HG02973 (cell line): ENCODE results near the gene PLK2.

ENCODE experiments used
- ATAC-seq: cut with Tn5 transposase; IDR thresholded peaks from one replicate; pipeline ENCODE4 v1.9.1; 2021; ENCODE audit warnings: moderate library complexity; ENCODE audit not compliant: unreplicated experiment

The PLK2 gene

GRCh38 chr5:58451732-58452565, 7.9 kb downstream of the PLK2 start:
- no peak for ATAC-seq

- no peak for ATAC-seq
Observed at GRCh38 chr5:58450811-58451629, 8.9 kb downstream of the PLK2 start.

GRCh38 chr5:58450018-58450417, 9.9 kb downstream of the PLK2 start:
- no peak for ATAC-seq

- no peak for ATAC-seq
Observed at GRCh38 chr5:58447226-58447625, 12.7 kb downstream of the PLK2 start.

- no peak for ATAC-seq
Observed at GRCh38 chr5:58446024-58446423, 13.9 kb downstream of the PLK2 start.

- ATAC-seq, result no peak
Observed at GRCh38 chr5:58444805-58445204, 15.1 kb downstream of the PLK2 start.

- no peak for ATAC-seq
Observed at GRCh38 chr5:58440901-58441460, 18.9 kb downstream of the PLK2 start.

- ATAC-seq, result no peak
Observed at GRCh38 chr5:58439094-58439644, 20.7 kb downstream of the PLK2 start.

- ATAC-seq, result no peak
Observed at GRCh38 chr5:58437661-58438060, 22.2 kb downstream of the PLK2 start.

GRCh38 chr5:58431832-58432231, 28.1 kb downstream of the PLK2 start:
- no peak for ATAC-seq

GRCh38 chr5:58412932-58413331, 47.0 kb downstream of the PLK2 start:
- no peak for ATAC-seq

GRCh38 chr5:58412081-58412480, 47.8 kb downstream of the PLK2 start:
- ATAC-seq, result no peak

- no peak for ATAC-seq
Observed at GRCh38 chr5:58411372-58411771, 48.5 kb downstream of the PLK2 start.

GRCh38 chr5:58410441-58410840, 49.4 kb downstream of the PLK2 start:
- no peak for ATAC-seq

GRCh38 chr5:58407042-58407719, 52.7 kb downstream of the PLK2 start:
- no peak for ATAC-seq

GRCh38 chr5:58406394-58406793, 53.5 kb downstream of the PLK2 start:
- ATAC-seq, result no peak

- no peak for ATAC-seq
Observed at GRCh38 chr5:58405175-58405574, 54.7 kb downstream of the PLK2 start.

GRCh38 chr5:58404734-58405133, 55.2 kb downstream of the PLK2 start:
- no peak for ATAC-seq
